ENCODE results near the gene PPP2R5B. TPM values are rescaled to one million over a fixed set of nuclear protein-coding genes. Genes with fewer than 3 reads are reported as not detected.

Gene PPP2R5B
- total RNA-seq, 2 experiments from 2014 or later, result 16.8 to 18.3 TPM

DNA sequence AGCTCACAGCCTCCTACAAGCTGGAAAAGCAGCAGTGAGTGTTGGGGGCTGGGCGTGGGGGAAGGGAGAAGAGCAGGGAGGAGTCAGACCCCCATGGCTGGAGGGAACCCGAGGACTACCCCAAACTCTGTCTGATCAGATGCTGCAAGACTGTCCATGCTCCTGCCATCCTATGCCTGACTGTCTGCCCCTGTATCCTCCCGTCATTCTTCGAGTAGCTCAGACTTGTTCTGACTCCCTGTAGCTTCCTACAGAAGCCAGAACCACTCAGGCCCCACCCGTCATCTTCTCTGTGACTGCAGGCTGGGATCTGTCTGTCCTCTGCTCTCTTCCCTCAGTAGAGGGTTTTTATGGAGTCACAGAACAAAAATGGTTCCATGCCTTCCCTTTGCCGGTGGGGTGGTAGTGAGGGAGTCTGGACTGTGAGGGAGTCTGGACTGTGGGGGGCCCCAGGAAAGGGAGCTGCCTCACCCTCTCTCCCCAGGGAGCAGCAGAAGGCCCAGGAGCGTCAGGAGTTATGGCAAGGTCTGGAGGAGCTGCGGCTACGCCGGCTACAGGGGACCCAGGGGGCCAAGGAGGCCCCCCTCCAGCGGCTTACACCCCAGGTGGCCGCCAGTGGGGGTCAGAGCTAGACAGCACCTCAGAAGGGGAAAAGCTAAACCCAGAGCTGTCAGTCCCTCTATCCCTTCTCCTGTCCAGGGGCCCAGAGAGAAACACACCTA, 8.9 kb downstream of the PPP2R5B start:
- Histone ChIP-seq H3K27me3 (ENCODE audit: control insufficient read depth in 1 of 2, insufficient read depth in 2 of 2, low read length in 2 of 2) (no peaks in the 10 kb centered on the region), H3K27ac (ENCODE audit: low read depth in 1 of 2, low read length in 2 of 2) (no peak overlapping the region), H3K9me3 (ENCODE audit: control insufficient read depth in 1 of 2, insufficient read depth in 1 of 2, low read length in 2 of 2) (no peaks in the 10 kb centered on the region), H3K4me1 (ENCODE audit: insufficient read depth, low read length) (no peaks in the 10 kb centered on the region), H3K36me3 (ENCODE audit: insufficient read depth, low read length) (peaks cover 38% of the 10 kb centered on the region), H3K4me3 (ENCODE audit: low read length) (no peak overlapping the region)
- Mint-ChIP-seq H3K27me3 (no peaks in the 10 kb centered on the region), H3K36me3 (ENCODE audit: low read depth) (peaks cover 42% of the 10 kb centered on the region), H3K9me3 (no peaks in the 10 kb centered on the region), H3K4me3 (no peak overlapping the region), H3K4me1 (ENCODE audit: low read depth) (no peaks in the 10 kb centered on the region), H3K27ac (no peak overlapping the region)
- CTCF ChIA-PET, result interaction anchor here (1.2 kb wide), 1 partner anchor 10 kb away, joined by 3 read pairs; no protein-coding TSS in a partner anchor
- intact Hi-C loops (cut with DNase I, micrococcal nuclease), result no loop called here
- POLR2A ChIA-PET, result no interaction called here
- ATAC-seq (ENCODE audit: poor library complexity), result no peak
- DNase-seq, result no peak
- TF ChIP-seq, protein P1, sequence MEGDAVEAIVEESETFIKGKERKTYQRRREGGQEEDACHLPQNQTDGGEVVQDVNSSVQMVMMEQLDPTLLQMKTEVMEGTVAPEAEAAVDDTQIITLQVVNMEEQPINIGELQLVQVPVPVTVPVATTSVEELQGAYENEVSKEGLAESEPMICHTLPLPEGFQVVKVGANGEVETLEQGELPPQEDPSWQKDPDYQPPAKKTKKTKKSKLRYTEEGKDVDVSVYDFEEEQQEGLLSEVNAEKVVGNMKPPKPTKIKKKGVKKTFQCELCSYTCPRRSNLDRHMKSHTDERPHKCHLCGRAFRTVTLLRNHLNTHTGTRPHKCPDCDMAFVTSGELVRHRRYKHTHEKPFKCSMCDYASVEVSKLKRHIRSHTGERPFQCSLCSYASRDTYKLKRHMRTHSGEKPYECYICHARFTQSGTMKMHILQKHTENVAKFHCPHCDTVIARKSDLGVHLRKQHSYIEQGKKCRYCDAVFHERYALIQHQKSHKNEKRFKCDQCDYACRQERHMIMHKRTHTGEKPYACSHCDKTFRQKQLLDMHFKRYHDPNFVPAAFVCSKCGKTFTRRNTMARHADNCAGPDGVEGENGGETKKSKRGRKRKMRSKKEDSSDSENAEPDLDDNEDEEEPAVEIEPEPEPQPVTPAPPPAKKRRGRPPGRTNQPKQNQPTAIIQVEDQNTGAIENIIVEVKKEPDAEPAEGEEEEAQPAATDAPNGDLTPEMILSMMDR (IDR thresholded peaks at IDR 0.05), result no peak

DNA sequence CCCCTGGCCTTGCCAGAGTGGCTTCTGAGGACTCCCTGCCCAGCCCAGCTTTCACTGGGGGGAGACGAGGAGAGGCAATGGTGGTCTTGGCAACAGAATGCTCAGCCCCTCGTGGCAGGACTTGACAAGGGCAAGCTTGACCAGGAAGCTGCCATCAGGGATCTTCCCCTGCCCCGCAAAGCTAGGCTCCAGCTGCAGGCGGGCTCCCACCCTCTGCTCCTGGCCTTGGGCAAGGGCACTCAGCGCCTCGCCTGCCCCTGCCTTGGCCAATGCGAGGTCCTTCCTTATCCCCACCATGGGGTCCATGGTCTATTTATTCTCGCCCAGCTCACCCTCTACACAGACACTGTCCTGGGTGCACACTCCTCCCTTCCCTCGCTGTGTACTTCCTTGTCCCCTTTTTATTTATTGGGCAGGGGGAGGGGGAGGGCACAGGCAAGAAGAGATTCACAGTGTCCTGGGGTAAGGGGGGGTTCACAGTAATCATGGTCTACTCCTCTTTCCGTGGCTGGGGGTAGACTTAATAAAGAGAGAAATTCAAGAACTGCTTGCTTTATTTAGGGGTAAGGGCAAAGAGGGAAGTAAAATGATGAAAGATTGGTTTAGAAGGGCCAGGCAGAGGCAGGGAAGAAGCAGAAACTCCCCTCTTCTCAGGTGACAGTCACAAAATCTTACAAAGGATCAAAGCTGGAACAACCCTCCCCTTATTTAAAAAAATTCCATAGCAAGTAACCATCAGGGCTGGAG, 9.6 kb downstream of the PPP2R5B start:
- H3K4me1 ChIP-seq (ENCODE audit: insufficient read depth, low read length), result no peaks in the 10 kb centered on the region
- no peak overlapping the region for H3K4me3 ChIP-seq (ENCODE audit: low read length)
- Mint-ChIP-seq H3K9me3 (no peaks in the 10 kb centered on the region), H3K27ac (no peak overlapping the region), H3K27me3 (no peaks in the 10 kb centered on the region), H3K4me3 (no peak overlapping the region), H3K36me3 (ENCODE audit: low read depth) (peaks cover 42% of the 10 kb centered on the region), H3K4me1 (ENCODE audit: low read depth) (no peaks in the 10 kb centered on the region)
- H3K9me3 ChIP-seq (ENCODE audit: control insufficient read depth in 1 of 2, insufficient read depth in 1 of 2, low read length in 2 of 2), result no peaks in the 10 kb centered on the region
- intact Hi-C loops (cut with DNase I, micrococcal nuclease), result no loop called here
- ChIA-PET POLR2A (no interaction called here), CTCF (interaction anchor here (1.2 kb wide), 1 partner anchor 10 kb away, joined by 3 read pairs; no protein-coding TSS in a partner anchor)
- ATAC-seq (ENCODE audit: poor library complexity) (no peak), DNase-seq (no peak)
- H3K36me3 ChIP-seq (ENCODE audit: insufficient read depth, low read length), result peaks cover 35% of the 10 kb centered on the region
- H3K27ac ChIP-seq (ENCODE audit: low read depth in 1 of 2, low read length in 2 of 2), result no peak overlapping the region
- no peaks in the 10 kb centered on the region for H3K27me3 ChIP-seq (ENCODE audit: control insufficient read depth in 1 of 2, insufficient read depth in 2 of 2, low read length in 2 of 2)
- TF ChIP-seq, protein P1 (IDR thresholded peaks at IDR 0.05), result no peak

DNA sequence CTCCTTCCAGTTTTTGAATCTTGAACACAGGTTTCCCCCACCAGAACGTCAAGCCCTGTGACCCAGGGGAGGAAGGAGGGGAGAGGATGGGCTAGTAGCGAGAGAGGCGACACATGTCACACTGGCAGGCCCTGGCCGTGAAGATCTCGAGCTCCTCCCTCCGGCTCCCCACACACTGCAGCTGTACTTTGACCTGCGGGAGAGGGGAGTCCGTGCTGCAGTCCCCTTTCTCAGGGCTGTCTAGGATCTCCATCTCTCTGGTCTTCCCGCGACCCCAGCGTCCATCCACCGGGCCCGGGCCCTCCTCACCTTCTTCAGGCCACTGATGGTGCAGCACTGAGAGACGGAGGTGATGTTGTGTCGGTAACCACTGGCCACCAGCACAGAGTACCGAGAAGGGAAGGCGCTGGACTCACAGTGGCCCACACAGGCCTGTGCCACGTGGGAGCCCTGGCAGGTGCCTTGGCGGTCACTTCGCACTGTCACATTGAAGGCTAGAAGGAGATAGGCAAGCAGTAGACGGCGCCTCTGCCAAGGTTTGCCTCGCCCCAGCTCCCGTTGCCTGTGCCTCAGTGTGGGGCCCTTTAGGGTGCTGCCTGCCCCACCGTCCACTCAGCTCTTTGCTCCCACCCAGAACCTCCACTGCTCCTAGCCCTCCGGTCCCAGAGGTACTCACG, 10.3 kb downstream of the PPP2R5B start:
- DNase-seq, result no peak
- ATAC-seq (ENCODE audit: poor library complexity), result no peak
- Mint-ChIP-seq H3K4me3 (no peak overlapping the region), H3K4me1 (ENCODE audit: low read depth) (no peaks in the 10 kb centered on the region), H3K27ac (no peak overlapping the region), H3K9me3 (no peaks in the 10 kb centered on the region), H3K36me3 (ENCODE audit: low read depth) (peaks cover 40% of the 10 kb centered on the region), H3K27me3 (no peaks in the 10 kb centered on the region)
- TF ChIP-seq, protein P1 (IDR thresholded peaks at IDR 0.05), result no peak
- H3K4me3 ChIP-seq (ENCODE audit: low read length), result no peak overlapping the region
- no peaks in the 10 kb centered on the region for H3K27me3 ChIP-seq (ENCODE audit: control insufficient read depth in 1 of 2, insufficient read depth in 2 of 2, low read length in 2 of 2)
- H3K4me1 ChIP-seq (ENCODE audit: insufficient read depth, low read length), result no peaks in the 10 kb centered on the region
- intact Hi-C loops (cut with DNase I, micrococcal nuclease), result loop anchor here in 1 of 2 experiments (5.0 kb wide), 1 partner anchor 67 kb away; no protein-coding TSS in a partner anchor
- H3K9me3 ChIP-seq (ENCODE audit: control insufficient read depth in 1 of 2, insufficient read depth in 1 of 2, low read length in 2 of 2), result no peaks in the 10 kb centered on the region
- no peak overlapping the region for H3K27ac ChIP-seq (ENCODE audit: low read depth in 1 of 2, low read length in 2 of 2)
- POLR2A ChIA-PET, result no interaction called here
- peaks cover 34% of the 10 kb centered on the region for H3K36me3 ChIP-seq (ENCODE audit: insufficient read depth, low read length)
- CTCF ChIA-PET, result no interaction called here
